OCI-LY1 (cell line): Measurements from ENCODE around the gene PHYHIPL.

Experiments used
- H2AFZ ChIP-seq: fragments of 200-600 bp; sonication (generic), shearing (Covaris generic); 2 replicates; pipeline ENCODE4 v1.6.0; 2014; ENCODE audit warnings: antibody characterized with exemption, mild to moderate bottlenecking, low read length
- H3F3A ChIP-seq: fragments of 200-600 bp; sonication (generic), shearing (Covaris generic); 2 replicates; pipeline ENCODE4 v1.6.0; 2014; ENCODE audit warnings: mild to moderate bottlenecking, antibody characterized with exemption, low read length, moderate library complexity; ENCODE audit not compliant: insufficient read depth
- H3K27ac ChIP-seq: fragments of 200-600 bp; sonication (generic); 2 replicates; pipeline ENCODE4 v1.5.1; 2014; ENCODE audit warnings: low read length, mixed run types, mild to moderate bottlenecking, low read depth; ENCODE audit not compliant: poor library complexity, severe bottlenecking
- H3K27me3 ChIP-seq: fragments of 200-600 bp; sonication (generic); 2 replicates; pipeline ENCODE4 v1.6.0; 2014; ENCODE audit warnings: antibody characterized with exemption, mild to moderate bottlenecking, low read length, moderate library complexity; ENCODE audit not compliant: insufficient read depth
- H3K36me3 ChIP-seq: fragments of 200-600 bp; sonication (generic); 2 replicates; pipeline ENCODE4 v1.6.1; 2014; ENCODE audit warnings: mild to moderate bottlenecking, antibody characterized with exemption, low read length, moderate library complexity, mixed read lengths; ENCODE audit not compliant: insufficient read depth
- H3K4me1 ChIP-seq: fragments of 200-600 bp; sonication (generic); 2 replicates; pipeline ENCODE4 v1.5.1; 2014; ENCODE audit warnings: mild to moderate bottlenecking, low read length, moderate library complexity; ENCODE audit not compliant: insufficient read depth, severe bottlenecking
- H3K4me2 ChIP-seq: fragments of 200-600 bp; sonication (generic), shearing (Covaris generic); 2 replicates; pipeline ENCODE4 v1.6.1; 2014; ENCODE audit warnings: low read length
- H3K4me3 ChIP-seq: fragments of 200-600 bp; sonication (generic); 2 replicates; pipeline ENCODE4 v1.5.1; 2014; ENCODE audit warnings: low read length, low read depth, mild to moderate bottlenecking, mixed read lengths; ENCODE audit not compliant: poor library complexity, severe bottlenecking
- H3K79me2 ChIP-seq: fragments of 200-600 bp; shearing (Covaris generic); 2 replicates; pipeline ENCODE4 v1.6.1; 2016; ENCODE audit warnings: mixed run types, low read length, mixed read lengths; ENCODE audit not compliant: insufficient read depth
- H3K9ac ChIP-seq: fragments of 200-600 bp; sonication (generic), shearing (Covaris generic); 2 replicates; pipeline ENCODE4 v1.6.1; 2014; ENCODE audit warnings: mild to moderate bottlenecking, low read length, mixed read lengths
- H3K9me2 ChIP-seq: fragments of 200-600 bp; sonication (generic), shearing (Covaris generic); 2 replicates; pipeline ENCODE4 v1.6.1; 2014; ENCODE audit warnings: low read depth, mild to moderate bottlenecking, low read length, mixed read lengths
- H3K9me3 ChIP-seq: fragments of 200-600 bp; shearing (Covaris generic); 2 replicates; pipeline ENCODE4 v1.6.1; 2014; ENCODE audit warnings: low read length, mixed read lengths
- H4K20me1 ChIP-seq: fragments of 200-600 bp; sonication (generic), shearing (Covaris generic); 2 replicates; pipeline ENCODE4 v1.6.0; 2016; ENCODE audit warnings: mild to moderate bottlenecking, low read length; ENCODE audit not compliant: insufficient read depth
- EZH2 ChIP-seq: fragments of 200-600 bp; sonication (generic), shearing (Covaris generic); IDR thresholded peaks from 2 replicates; pipeline ENCODE4 v1.8.0; 2017; ENCODE audit warnings: borderline replicate concordance, mixed run types, mild to moderate bottlenecking, antibody characterized with exemption, low read length, moderate library complexity, mixed read lengths
- TF ChIP-seq, protein P1 (sequence below): fragments of 200-600 bp; sonication (generic), shearing (Covaris generic); IDR thresholded peaks from 2 replicates; pipeline ENCODE4 v1.5.1; 2017; ENCODE audit warnings: mild to moderate bottlenecking, antibody characterized with exemption, low read length, moderate library complexity, mixed read lengths

The PHYHIPL gene

DNA sequence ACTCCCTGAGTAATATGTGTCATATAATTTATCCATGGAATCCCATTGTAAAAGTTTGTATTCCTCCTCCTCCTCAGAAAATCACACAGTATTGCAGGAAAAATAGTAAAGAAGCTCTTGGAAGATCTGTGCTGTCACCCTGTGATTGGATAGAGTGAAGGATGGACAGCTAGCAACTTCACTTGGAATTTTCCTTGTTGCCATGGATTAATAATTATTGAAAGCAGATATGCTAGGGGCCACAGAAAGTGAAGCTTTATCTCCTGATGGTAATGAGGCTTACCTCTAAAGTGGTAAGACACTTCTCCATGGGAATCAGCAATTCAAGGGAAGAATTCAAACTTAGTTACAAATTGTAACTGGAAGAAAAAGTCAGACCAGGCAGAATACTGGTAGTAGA, 48.8 kb downstream of the PHYHIPL start:
- H3K9me2 ChIP-seq, result no peaks in the 10 kb centered on the region
- no peak for TF ChIP-seq EZH2
- TF ChIP-seq, protein P1, sequence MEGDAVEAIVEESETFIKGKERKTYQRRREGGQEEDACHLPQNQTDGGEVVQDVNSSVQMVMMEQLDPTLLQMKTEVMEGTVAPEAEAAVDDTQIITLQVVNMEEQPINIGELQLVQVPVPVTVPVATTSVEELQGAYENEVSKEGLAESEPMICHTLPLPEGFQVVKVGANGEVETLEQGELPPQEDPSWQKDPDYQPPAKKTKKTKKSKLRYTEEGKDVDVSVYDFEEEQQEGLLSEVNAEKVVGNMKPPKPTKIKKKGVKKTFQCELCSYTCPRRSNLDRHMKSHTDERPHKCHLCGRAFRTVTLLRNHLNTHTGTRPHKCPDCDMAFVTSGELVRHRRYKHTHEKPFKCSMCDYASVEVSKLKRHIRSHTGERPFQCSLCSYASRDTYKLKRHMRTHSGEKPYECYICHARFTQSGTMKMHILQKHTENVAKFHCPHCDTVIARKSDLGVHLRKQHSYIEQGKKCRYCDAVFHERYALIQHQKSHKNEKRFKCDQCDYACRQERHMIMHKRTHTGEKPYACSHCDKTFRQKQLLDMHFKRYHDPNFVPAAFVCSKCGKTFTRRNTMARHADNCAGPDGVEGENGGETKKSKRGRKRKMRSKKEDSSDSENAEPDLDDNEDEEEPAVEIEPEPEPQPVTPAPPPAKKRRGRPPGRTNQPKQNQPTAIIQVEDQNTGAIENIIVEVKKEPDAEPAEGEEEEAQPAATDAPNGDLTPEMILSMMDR, result no peak
- H3K27ac ChIP-seq, result no peak overlapping the region
- no peak overlapping the region for H3K4me3 ChIP-seq
- H3K27me3 ChIP-seq, result no peaks in the 10 kb centered on the region
- no peaks in the 10 kb centered on the region for H3K79me2 ChIP-seq
- H3K36me3 ChIP-seq, result no peaks in the 10 kb centered on the region
- H3K9me3 ChIP-seq, result no peaks in the 10 kb centered on the region
- no peaks in the 10 kb centered on the region for H3K4me1 ChIP-seq
- H3K9ac ChIP-seq, result no peak overlapping the region
- H4K20me1 ChIP-seq, result no peaks in the 10 kb centered on the region
- H2AFZ ChIP-seq, result no peak overlapping the region
- no peak overlapping the region for H3K4me2 ChIP-seq
- no peaks in the 10 kb centered on the region for H3F3A ChIP-seq

DNA sequence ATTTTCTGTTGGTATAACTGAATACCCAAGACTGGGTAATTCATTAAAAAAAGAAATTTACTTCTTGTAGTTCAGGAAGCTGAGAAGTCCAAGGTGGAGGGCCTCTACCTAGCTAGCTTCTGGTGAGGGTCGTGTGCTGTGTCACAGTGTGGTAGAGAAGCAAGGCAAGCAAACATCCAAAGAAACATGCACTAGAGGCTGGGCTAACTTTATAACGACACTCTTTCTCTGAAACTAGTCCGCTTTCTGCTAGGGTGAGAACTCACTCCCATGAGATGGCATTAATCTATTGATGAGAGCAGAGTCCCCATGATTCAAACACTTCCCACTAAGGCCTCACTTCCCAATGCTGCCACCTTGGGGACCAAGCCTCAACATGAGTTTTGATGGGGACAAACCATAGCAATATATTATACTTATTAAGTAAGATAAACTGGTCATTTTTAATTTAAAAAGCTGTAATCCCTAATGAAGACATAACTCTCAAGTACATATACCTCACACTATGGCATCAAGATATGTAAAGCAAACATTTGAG, 50.8 kb downstream of the PHYHIPL start:
- H3K36me3 ChIP-seq, result no peaks in the 10 kb centered on the region
- H3K27me3 ChIP-seq, result no peaks in the 10 kb centered on the region
- H3K9ac ChIP-seq, result no peak overlapping the region
- TF ChIP-seq, protein P1, result no peak
- TF ChIP-seq EZH2, result no peak
- H3K79me2 ChIP-seq, result no peaks in the 10 kb centered on the region
- no peak overlapping the region for H3K4me2 ChIP-seq
- no peaks in the 10 kb centered on the region for H3K9me3 ChIP-seq
- no peaks in the 10 kb centered on the region for H3K9me2 ChIP-seq
- H3K4me3 ChIP-seq, result no peak overlapping the region
- H3K4me1 ChIP-seq, result no peaks in the 10 kb centered on the region
- no peaks in the 10 kb centered on the region for H3F3A ChIP-seq
- H4K20me1 ChIP-seq, result no peaks in the 10 kb centered on the region
- no peak overlapping the region for H2AFZ ChIP-seq
- no peak overlapping the region for H3K27ac ChIP-seq

DNA sequence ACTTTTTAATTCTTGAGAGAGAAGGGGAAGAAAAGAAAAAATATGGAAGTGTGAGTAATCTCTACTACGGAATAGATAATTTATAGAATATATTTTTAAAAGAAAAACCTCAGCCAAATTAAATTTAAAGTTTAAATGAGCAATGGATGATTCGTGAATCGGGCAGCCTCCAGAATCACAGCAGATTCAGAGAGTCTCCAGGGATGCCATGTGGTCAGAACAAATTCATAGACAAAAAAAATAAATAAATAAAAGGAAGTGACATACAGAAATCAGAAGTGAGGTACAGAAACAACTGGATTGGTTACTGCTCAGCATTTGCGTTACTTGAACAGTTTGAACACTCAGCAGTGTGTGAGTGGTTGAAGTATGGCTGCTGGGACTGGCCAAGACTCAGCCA, 53.0 kb downstream of the PHYHIPL start:
- Histone ChIP-seq H3K9ac (no peak overlapping the region), H3K27me3 (no peaks in the 10 kb centered on the region), H3K9me3 (no peaks in the 10 kb centered on the region), H3K27ac (no peak overlapping the region), H4K20me1 (no peaks in the 10 kb centered on the region), H3K79me2 (no peaks in the 10 kb centered on the region), H3K36me3 (no peaks in the 10 kb centered on the region), H3K4me3 (no peak overlapping the region), H3K9me2 (no peaks in the 10 kb centered on the region), H3F3A (no peaks in the 10 kb centered on the region), H3K4me2 (no peak overlapping the region), H2AFZ (no peak overlapping the region), H3K4me1 (no peaks in the 10 kb centered on the region)
- TF ChIP-seq, protein P1, result no peak
- TF ChIP-seq EZH2, result no peak
